Activated gamma-delta T cell treated with Interleukin-2 at 50 U/mL for 16 hours (primary cell): ENCODE data around the gene CD93.

Source experiments
- DNase-seq: peaks from one replicate; pipeline ENCODE4 v3.0.0-alpha.2; 2020

The CD93 gene

DNA sequence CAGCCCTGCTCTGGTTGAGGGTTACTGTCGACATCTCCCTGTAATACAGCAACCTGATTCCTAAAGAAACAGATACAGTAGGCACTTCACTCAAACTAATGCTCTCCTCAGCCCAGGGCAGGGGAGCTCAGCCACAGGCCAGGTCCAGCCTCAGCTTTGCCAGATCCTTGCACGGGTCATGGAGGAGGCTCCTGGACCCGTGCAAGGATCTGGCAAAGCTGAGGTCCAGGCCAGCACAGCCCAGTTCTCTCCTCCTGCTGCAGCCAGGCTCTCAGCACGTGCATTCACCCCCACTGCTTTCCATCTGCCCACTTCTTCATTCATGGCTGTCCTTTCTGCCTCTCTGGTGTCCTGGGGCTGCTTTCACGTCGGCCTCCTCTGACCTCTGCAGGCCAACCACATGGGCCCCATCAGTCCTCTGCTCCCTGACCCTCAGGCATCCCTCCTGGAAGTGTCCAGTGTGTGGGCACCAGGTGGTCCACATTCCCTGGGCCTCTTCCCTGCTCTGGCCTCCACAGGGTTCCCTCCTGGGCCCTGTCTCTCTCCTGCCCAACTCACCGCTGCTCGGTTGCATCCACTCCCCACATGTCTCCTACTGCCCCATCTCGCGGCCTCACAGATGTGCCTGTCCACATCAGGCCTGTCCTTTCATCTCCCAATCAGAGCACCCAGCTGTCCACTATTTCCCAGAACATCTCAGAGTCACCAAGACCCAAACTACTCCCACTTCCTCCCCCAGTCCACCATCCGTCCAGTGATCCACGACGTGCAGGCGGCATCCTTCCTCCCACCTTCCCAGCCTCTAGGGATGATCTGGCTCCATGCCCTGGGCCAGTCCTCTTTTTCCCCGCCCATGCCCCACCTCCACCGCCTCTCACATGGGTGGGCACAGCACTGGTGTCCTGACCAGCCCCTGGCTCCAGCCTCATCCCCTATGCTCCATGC lies 11.8 kb upstream of the CD93 start:
- DNase-seq, result no peak

DNA sequence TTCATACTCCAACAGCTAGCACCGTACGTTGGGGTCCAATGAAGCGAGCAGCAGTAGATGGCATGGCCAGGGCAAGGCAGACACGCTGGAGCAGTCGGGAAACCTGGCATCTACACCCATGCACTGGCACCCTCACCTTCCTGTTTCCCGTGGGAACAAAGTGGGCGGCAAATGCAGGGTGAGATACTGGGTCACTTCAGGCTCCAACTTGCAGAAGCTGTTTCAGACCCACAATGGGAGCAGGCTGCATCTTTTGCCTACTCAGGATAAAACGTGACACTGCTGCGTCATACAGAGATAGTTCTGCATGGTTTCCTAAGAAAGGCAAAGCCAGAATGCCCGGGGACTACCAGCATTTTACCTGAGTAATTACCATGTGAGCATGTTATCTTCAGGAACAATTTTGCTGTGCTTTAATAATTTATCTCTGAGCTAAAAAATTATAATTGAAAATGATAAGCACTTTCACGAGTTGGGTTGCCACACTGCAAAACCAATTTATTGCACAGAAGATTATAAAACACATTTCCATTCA lies 10.9 kb upstream of the CD93 start:
- no peak for DNase-seq

DNA sequence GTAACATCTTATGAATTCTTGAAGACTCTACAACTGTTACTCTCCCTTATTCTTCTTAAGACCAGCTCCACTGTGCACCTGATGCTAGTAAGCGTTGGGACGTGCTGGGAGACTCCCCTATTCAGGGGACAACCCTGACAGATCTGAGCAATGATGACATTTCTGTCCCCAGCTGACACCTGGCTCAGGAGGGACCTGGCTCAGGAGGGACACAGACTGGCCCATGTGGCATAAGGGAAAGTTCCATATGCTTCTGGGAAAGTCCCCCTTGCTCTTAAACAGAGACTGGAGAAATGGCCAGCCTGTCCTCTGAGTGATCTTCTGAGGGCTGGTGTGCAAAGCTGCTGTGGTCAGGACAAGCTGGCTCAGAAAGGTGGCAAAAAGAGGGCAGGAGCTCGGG lies 10.0 kb upstream of the CD93 start:
- DNase-seq, result no peak

DNA sequence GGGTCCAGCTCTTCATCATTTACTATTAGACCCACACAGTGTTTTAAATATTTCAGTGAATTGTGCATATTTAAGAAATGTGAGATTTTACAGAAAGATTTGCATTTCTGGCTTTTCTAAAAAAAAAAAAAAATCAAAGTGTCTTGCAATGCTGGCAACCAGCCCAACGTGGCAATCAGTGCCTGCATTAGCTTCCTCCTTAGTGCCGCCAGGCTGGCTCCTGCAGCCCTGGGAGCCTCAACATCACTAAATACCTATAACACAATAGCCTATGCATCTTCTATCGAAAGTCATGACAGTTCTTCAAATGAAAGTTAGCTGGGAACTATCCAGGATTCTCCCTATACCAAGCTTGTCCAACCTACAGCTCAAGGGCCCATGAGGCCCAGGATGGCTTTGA lies 9.4 kb upstream of the CD93 start:
- DNase-seq, result no peak

DNA sequence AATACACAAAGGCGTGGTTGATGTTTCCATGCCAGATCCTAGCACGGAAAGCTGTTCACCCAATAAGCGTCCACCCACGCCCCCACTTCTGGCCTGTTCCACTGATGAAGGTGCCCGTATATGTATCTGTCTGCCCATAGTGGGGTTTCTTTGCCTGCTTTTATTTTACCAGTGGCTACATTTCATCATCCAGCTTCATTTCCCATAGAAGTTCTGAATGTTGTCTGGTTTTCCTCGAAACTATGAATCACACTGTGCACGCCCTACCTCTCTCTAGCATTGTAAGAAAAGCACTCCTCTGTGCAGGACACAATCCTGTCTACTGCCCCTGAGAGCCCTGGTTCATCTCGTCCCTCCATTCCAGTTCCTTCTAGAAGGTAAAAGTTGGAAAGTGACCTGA lies 8.8 kb upstream of the CD93 start:
- no peak for DNase-seq

DNA sequence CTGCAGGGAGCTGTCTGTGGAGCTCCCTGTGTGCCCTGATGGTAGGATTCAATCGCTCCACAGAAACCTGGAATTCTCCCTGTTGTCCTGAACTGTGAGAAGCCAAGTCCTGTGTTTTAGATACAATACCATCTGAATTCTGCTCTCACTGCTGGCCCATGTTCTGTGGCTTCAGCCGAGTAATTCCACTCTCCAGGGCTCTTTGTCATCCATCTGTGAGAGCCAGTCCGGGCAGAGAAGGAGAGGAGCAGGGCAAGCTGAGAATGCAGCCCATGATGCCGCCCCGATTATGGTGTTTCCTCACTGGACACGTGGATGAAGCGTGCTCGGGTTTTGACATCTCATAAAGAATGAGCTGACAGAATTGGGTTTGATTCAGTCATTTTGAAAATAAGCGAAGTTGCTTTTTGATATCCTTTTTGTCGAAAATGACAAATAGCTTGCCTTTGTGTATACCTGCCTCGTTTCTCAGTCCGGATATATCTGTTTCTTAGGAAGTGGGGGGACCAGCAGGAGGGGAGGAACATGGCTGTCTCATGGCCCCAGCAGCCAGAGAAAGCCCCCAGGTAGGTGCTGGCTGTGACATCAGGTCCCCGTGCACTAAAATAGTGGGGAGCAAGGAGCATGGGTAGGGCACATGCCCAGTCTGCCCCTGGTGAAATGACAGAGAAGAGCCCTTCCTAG lies 8.2 kb upstream of the CD93 start:
- no peak for DNase-seq

DNA sequence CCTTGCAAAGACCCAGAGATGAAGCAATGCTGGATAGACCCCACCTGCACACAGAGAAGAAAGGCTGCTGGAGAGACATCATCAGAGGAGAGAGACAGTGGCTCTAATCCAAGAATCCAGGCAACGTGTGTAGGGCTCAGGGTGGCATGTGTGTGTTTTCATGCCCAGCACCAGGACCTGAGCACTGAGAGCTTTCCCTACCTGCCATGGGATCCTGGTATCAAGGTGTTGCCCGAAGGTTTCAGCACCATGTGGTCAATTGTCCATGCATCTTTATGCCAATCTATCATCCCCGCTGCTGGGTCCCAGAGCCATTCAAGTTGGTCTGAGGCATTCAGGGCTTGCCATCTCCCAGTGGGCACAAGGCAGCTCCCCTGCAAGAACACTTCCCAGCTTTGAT lies 7.5 kb upstream of the CD93 start:
- no peak for DNase-seq

DNA sequence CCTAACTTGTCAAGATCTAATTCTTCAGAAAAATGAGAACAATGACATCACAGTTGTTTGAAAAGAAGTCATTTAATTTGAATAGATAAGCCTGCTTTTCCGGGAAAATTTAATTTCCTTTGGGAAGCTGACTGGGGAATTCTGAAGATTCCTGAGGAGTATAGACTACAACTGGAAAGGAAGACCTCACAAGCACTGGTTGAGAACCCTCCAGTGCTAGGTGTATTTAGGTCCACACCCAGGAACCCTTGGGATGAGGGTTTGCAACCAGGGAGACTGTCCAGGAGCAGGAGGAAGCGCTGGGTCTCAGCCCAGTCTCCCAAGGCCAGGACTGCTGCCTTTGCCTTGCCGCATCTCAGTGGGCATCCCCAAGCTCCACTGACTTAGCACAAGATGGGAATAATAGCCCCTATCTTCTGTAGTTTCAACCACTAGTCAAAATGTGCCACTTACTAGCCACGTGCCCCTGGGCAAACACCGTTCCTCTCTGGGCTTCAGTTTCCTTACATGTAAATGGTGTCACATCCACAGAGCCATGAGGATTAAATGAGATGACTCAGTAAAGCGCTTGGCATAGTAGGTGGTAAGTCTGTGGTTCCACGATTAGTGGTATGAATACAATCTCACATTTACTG lies 6.9 kb upstream of the CD93 start:
- no peak for DNase-seq

DNA sequence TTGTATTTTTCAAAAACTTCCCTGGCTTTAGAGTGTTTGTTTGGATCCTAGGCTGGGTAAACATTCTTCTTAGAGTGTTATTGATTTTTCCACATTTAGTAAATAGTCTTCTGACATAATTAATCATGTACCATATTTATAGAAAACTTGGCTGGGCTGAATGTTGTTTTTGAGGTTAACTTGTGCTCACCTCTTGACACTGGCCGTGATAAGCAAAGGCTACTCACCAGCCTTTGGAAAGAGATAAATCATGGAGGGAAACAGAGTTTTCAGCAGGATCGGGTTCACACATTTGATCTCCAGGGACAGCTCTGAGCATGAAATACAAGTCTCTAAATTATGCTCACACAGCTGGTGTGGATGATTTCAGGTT lies 6.2 kb upstream of the CD93 start:
- no peak for DNase-seq

DNA sequence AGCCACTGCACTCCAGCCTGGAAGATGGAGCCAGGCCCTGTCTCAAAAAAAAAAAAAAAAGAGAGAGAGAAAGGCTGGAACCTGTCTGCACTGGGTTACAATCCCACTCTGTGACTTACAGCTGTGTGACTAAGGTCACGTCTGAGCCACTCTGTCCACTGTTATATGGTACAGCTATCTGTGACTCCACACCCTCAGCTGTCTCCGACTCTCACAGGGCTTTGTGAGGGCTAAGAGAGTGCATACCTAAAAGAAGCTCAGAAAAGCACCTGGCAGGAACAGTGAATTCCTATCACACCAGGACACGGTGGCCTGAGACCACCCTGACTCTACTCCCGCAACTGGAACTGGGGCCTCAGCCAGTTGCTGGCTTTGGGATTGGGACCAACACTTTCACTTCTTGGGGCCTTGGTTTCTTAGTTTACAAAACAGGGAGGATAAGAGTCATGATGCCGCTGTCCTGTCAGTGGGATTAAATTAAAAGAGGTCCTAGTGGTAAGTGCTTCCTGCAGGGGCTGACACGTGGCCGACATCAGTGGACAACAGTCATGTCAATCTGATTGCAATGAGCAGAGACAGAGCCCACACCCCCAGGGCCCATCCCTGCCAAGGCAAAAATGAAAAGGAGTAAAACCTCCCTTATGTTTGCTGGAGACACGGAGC lies 5.7 kb upstream of the CD93 start:
- DNase-seq, result no peak

DNA sequence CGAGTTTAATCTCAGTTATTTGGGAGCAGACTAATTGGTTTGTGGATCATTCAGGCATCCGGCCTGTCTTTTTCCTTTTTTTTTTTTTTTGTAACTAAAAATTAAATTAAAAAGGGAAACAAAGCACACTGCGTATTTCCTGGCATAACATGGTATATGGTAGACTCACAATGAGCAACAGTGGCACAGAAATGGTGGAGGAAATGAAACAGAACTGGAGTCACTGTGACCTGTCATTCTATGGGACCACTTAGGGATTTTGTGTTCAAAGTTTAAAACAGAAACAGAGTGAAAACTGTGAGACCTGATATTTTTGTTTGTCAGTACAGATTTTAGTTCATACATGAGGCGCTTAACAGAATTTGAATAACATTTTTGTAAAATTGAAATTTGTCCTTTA lies 4.8 kb upstream of the CD93 start:
- no peak for DNase-seq

DNA sequence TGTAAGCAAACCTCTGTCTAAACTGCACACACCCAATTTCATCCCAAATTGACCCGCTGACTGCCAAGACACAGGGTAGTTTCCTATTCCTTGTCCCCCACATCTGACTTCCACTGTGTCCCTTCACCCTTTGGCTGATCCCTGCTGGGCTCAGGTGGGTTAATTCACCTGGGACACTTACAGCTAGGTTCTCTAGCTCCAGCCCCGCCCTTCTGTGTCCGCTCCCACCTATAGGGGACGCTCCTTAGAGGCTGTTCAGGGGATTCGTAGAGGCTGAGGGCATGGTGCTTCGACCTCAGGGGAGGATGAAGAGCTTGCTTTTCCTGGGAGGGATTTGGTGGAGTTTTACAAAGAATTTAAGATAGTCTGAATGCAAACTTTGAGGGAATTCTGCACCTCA lies 4.0 kb upstream of the CD93 start:
- DNase-seq, result no peak

DNA sequence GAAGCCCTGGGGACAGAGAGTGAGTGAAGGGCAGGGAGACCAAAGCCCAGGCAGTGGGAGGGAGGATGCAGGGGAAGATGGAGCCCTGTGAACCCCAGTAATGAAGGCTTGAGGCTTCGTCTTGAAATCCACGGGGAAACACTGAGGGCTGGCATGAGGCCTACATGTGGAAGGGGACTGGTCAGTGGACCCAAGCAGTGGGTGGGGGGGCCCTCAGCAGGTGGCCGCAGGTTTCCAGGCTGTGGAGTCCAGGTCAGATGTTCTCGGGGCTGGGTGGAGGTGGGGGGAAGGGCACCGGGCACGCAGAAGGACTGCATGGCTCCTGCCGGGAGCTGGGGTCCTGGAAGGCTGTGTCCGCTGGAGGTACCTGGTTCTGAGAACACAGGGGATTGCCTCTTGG lies 2.7 kb upstream of the CD93 start:
- no peak for DNase-seq

DNA sequence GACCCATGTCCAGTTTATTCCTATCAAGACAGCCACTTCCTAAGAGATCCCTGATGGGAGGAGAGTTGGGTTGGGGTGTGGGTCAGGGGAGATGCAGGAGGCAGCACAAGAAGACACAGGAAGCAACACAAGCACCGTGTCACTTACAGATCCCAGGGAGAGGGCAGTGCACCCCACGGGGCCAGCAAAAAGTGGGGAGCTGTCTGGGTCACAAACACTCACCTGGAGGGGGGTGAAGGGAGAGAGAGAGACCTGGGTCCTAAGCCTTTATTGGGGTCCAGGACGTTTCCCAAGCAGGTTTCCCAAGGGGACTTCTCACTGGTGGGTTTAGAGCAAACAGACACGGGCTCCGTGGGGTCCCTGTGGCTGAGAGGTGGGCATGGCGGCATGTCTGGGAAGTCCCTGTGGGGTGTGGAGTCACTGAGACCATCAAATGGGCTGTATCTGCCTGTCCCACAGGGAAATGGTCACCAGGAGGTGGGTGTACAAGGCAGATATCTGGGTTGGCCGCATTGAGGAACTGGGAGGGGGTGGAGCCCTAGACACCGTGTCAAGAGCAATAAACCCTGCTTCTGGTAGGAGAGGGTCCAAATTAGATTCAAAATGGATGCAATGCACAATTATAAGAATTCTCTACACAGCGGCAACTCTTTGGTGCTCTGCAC lies 1.6 kb upstream of the CD93 start:
- DNase-seq, result no peak

DNA sequence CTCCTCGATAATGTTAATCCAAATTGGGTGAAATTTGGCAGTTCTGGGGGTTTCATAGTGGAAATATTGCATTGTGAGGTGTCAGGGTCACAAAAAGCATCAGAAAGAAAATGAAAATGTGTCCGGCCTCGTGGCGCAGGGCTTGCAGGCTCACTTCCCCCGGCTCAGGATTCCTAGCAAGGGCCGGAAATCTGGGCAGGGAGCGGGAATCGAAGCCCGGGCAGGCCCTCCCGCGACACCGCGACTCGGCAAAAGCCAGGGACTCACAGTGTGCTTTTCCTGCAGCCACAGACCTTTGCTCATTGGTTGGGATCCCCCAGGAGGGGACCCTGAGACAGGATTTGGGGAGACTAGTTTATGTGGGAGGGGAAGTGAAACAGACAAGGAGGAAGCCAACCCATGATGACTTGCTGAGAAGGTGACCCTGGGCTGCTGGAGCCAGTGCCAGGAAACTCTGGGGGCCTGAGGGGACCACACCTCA lies 847 bp upstream of the CD93 start:
- DNase-seq, result no peak

DNA sequence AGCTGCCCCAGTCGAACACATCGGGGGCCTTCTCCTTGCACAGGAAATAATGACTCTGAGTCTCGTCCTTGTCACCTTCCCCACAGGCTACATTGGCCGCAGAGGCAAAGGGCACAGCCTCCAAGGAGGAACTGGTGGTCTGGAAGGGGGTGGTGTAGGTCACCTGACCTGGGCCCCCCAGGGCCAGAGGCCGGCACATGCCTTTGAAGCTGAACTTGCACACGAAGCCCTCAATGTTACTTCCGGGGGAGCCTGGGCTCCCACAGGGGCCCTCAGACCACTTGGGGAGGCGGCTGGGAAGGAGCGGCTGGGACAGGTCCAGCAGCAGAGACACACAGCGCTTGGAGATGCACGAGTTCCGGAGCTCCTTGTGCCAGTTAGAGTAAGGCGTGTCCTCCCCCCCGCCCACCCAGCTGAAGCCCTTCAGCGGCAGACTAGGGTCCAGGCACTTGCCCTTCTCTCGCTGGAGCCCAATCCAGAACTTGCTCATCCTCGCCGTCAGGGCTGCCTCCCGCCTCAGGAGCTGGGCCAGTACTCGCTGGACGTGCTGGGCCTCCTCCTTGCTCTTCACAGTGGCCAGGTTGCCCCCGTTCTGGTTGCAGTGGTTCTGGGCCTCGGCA lies 578 bp downstream of the CD93 start:
- DNase-seq, result no peak

DNA sequence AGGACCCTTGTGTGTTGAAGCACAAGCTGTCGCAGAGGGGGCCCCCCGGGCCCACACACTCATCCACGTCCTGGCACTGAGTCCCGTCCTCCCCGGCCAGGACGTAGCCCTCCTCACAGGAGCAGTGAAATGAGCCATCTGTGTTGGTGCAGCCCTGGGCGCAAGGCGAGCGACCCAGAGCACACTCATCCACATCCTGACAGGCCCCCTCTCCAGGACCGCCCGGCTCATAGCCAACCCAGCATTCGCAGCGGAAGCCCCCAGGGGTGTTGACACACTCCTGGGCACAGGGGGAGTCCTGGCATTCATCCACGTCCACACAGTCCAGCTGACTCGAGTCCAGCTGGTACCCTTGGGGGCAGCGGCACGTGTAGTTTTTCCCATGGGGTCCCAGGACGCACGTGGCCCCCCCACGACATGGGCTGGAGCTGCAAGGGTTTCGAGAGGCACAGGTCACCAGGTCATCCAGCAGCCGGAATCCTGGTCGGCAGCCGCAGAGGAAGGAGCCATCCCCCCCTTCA lies 1.2 kb downstream of the CD93 start:
- no peak for DNase-seq

DNA sequence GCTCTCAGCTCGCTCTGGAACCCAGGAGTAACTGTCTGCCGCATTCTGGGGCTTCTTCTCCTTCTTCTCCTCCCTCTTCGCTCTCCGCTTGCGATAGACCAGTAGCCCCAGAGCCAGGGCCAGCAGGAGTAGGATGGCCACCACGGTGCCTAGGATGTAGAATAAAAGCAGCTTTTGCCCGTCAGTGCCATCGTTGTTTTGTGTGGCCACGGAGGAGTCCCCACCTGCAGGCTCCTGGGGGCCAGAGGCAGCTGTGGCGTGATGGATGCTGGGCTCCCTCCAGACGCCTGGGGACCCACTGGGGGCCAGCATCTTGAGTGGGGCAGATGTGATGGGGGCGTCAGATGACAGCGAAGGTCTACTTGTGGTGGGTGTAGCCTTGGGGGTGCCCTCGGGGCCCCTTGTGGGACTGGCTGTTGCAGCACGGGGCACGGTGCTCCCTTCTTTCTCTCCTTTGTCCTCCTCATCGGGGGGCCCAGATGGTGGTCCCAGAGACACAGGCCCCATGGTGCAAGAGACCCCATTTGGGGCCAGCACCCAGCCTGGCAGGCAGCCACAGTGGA lies 1.8 kb downstream of the CD93 start:
- DNase-seq, result no peak

DNA sequence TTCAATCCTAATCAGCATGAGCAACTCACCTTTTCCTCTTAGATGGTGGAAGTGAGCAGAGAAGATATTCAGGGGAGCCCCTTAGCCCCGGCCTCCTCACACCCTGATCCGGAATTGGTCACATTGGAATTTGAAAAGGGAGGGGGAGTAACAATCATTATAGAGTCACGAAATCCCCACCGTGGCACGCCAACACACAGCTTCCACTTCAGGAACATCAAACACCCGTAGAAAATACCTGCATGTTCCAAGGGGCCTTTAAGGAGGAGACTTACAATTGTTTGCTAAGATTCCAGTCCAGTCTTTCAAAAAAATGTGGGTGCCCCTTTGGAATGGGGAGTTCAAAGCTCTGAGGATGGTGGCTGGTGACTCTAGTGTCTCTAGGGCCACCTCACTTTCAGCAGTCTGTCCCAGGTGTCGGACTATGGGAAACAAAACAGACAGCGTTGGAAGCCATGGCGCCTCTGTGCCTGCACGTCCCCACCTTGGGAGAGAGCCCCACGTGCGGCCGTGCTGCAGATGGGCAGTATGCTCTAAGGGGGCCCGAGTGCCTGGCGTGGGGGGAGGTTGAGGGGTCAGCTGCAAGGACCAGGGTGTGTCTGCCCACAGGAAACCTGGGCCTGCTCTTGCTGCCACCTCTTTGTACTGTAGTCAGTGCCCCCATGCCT lies 2.4 kb downstream of the CD93 start:
- no peak for DNase-seq

DNA sequence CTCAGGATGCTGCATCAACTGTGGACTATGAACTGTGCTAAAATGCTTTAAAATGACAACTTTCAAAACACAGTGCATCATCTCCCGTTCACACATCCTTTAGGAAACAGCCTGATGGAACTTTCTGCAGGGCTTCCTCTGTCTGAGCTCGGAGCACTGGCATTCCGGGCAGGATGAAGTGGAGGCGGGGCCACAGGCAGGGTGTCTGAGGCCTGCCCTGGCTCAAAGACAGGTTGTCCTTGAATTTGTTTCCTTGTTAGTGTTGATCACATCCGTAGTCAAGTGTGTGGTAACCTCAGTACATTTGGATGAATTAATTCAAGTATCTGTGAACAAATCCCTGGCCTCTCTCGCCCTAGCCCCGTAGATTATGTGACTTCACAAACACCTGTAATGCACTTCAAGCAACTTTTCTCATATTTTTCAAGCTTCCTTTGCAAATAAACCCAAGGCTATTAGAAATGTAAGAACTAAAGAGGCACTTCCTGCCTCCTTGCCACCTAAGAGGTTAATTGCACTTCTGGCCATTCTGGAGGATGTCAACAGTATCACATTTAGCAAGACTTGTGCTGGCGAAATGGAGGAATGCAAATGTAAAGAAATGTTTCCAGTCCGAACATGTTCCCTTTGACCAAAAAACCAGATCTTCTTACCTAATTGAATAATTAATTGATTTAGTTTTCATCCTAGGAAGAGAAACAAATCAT lies 3.1 kb downstream of the CD93 start:
- DNase-seq, result no peak
